GM06990 (cell line): Measurements from ENCODE around the gene PLXDC1.

Experiments used
- DNase-seq: peaks from one replicate; pipeline ENCODE4 v3.0.0-alpha.2; 2011; ENCODE audit not compliant: insufficient read length; ENCODE audit errors: extremely low read depth
- H3K27me3 ChIP-seq: replicated peaks from 2 replicates; pipeline ENCODE4 v1.6.0; 2011; ENCODE audit warnings: low read length; ENCODE audit not compliant: control insufficient read depth, insufficient read depth
- H3K36me3 ChIP-seq: 2 replicates; pipeline ENCODE4 v1.5.1; 2011; ENCODE audit warnings: low read length; ENCODE audit not compliant: control insufficient read depth, insufficient read depth
- H3K4me3 ChIP-seq: replicated peaks from 2 replicates; pipeline ENCODE4 v1.5.1; 2011; ENCODE audit warnings: low read depth, mild to moderate bottlenecking, control low read depth, low read length
- TF ChIP-seq, protein P1 (sequence below): IDR thresholded peaks from 2 replicates; pipeline ENCODE4 v1.5.1; 2011; ENCODE audit warnings: low read length, control low read depth, mild to moderate bottlenecking, inconsistent platforms; ENCODE audit not compliant: insufficient read depth, poor library complexity, severe bottlenecking

PLXDC1 gene

DNA sequence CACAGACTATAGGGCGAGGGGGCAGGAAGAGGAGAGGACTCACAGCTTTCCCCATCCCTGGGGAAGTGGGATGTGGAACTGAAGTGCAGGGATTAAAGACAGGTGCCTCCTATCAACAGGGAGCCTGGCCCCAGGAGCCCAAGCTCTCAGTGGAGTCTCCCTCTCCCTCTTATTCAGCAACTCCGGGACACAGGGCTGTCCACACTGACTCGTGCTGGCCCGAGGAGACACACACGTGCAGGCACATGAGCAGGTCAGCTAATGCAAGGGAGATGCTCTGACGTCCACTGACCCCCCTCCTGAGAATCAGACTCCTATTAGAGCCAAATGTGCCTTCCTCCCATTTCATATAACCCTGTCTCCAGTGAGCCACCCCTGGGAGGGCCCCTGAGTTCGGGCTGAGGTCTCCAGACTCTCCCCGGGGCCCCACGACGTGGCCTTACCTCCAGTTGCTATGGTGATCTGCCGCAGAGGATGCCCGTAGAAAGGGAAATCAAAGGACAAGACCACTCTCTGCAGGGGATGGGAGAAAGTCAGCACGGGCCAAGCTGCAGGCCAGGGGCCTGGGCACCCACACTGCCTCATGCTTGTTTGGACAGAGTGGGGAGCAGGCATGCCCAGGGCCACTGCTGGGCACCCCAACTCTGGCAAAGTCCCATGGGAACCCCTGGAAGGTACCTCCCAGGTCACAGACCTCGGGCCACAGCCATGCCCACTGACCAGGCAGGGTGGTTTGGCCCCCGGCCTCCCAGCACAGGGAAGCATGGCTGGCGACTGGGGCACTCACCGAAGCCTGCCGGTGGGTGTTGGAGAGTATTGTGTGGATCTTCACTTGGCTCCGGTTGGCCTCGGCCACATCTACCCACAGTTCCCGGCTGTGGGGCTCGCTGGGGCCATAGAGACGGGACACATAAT is 42.7 kb downstream of the PLXDC1 start:
- Histone ChIP-seq H3K4me3 (no peak overlapping the region), H3K27me3 (peaks cover 1% of the 10 kb centered on the region; the same call in 1 of the 2 replicates), H3K36me3 (no peaks in the 10 kb centered on the region)
- TF ChIP-seq, protein P1, sequence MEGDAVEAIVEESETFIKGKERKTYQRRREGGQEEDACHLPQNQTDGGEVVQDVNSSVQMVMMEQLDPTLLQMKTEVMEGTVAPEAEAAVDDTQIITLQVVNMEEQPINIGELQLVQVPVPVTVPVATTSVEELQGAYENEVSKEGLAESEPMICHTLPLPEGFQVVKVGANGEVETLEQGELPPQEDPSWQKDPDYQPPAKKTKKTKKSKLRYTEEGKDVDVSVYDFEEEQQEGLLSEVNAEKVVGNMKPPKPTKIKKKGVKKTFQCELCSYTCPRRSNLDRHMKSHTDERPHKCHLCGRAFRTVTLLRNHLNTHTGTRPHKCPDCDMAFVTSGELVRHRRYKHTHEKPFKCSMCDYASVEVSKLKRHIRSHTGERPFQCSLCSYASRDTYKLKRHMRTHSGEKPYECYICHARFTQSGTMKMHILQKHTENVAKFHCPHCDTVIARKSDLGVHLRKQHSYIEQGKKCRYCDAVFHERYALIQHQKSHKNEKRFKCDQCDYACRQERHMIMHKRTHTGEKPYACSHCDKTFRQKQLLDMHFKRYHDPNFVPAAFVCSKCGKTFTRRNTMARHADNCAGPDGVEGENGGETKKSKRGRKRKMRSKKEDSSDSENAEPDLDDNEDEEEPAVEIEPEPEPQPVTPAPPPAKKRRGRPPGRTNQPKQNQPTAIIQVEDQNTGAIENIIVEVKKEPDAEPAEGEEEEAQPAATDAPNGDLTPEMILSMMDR = no peak
- no peak for DNase-seq

DNA sequence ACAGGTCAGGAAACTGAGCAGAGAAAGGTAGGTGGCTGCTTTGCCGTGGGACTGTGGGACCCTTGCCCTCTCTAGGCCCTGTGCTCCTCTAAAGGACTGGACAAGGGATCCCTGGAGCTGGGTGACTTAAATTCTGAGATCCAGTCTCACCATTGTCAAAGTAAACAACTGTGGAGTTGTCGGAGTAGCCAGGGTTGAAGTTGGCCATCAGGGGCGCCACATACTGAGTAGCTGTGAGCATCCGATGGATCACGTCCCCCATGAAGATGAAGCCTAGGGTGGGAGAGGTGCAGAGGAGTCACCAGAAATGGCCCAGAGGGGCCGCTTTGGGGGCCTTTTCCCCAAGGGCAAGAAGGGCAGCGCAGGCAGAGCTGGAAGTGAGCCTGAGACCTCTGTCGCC is 43.5 kb downstream of the PLXDC1 start:
- no peak for DNase-seq
- Histone ChIP-seq H3K27me3 (peaks cover 1% of the 10 kb centered on the region; the same call in 1 of the 2 replicates), H3K36me3 (no peaks in the 10 kb centered on the region), H3K4me3 (no peak overlapping the region)
- TF ChIP-seq, protein P1 = no peak

DNA sequence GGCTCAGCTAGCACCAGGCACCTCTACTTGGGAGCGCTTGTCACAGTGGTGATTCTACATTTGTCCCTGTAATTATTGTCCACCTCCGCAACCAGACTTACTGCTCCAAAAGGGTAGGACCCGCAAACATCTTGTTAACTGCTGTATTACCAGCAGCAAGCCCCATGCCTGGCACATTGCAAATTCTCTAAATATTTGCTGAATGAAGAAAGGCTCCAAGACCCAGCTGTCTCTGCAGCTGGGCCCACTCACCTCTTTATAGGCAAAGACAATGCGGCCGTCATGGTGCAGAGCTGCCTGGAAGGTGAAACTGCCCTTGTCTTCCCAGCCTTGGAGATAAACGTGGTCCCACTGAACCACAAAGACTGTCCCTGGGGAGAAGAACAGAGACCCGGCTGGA is 44.3 kb downstream of the PLXDC1 start:
- no peaks in the 10 kb centered on the region for H3K36me3 ChIP-seq
- TF ChIP-seq, protein P1 = no peak
- DNase-seq = no peak
- peaks cover 1% of the 10 kb centered on the region; the same call in 1 of the 2 replicates for H3K27me3 ChIP-seq
- no peak overlapping the region for H3K4me3 ChIP-seq

DNA sequence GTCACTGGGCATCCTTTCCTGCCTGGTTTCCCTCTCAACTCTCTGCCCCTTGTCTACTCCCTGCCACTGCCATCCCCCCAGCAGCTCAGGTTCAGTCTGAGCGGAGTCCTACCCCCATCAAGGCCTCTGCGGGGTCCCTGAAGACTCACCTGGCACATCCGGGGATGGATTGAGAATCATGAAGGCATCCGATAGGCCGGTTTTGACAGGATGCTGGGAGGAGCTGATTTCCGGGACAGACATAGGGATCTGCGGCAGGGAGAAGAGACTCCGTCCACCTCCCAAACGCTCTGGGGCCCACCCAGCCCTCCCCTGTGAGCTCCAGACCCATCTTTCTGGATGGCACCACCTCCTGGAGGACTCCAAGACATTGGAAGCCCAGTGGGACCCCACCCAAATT is 45.7 kb downstream of the PLXDC1 start:
- no peak overlapping the region for H3K4me3 ChIP-seq
- TF ChIP-seq, protein P1 = no peak
- H3K27me3 ChIP-seq = peaks cover 1% of the 10 kb centered on the region; the same call in 1 of the 2 replicates
- DNase-seq = no peak
- H3K36me3 ChIP-seq = no peaks in the 10 kb centered on the region

DNA sequence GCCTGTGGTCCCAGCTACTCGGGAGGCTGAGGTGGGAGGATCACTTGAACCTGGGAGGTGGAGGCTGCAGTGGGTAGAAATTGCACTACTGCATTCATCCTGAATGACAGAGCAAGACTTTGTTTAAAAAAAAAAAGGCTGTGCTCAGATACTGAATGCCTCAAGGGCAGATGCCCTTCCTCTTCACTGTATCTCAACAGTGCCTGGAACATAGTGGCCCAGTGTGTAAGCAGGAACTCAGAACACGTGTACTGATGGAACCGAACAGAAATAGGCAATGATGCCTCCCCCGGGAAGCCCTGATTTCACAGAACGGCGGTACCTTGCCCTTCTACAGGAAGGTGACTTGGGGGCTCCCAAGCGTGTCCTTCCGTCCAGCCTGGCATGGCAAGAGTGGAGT is 46.8 kb downstream of the PLXDC1 start:
- no peak overlapping the region for H3K4me3 ChIP-seq
- no peaks in the 10 kb centered on the region for H3K36me3 ChIP-seq
- DNase-seq = no peak
- peaks cover 1% of the 10 kb centered on the region; the same call in 1 of the 2 replicates for H3K27me3 ChIP-seq
- TF ChIP-seq, protein P1 = no peak
